Karpas-422 (cell line): ENCODE measurements around the gene BMP15. TPM values are rescaled to one million over a fixed set of nuclear protein-coding genes. Genes with fewer than 3 reads are reported as not detected.
A peak's percentile ranks its signal among the peaks of the same experiment; 100 is the strongest.

Source experiments
- DNase-seq: peaks from one replicate; pipeline ENCODE4 v3.0.0-alpha.2; 2015
- H2AFZ ChIP-seq: fragments of 200-600 bp; sonication (generic); 2 replicates; pipeline ENCODE4 v1.6.1; 2014; ENCODE audit warnings: antibody characterized with exemption, low read length, mixed read lengths
- H3K27ac ChIP-seq: fragments of 200-600 bp; sonication (generic); 2 replicates; pipeline ENCODE4 v1.5.1; 2014; ENCODE audit warnings: mild to moderate bottlenecking, low read length, moderate library complexity
- H3K27me3 ChIP-seq: fragments of 200-600 bp; sonication (generic); 2 replicates; pipeline ENCODE4 v1.6.1; 2014; ENCODE audit warnings: low read length, mixed read lengths
- H3K36me3 ChIP-seq: fragments of 200-600 bp; sonication (generic); 2 replicates; pipeline ENCODE4 v1.6.1; 2014; ENCODE audit warnings: low read length, mixed read lengths; ENCODE audit not compliant: insufficient read depth
- H3K4me1 ChIP-seq: fragments of 200-600 bp; sonication (generic); 2 replicates; pipeline ENCODE4 v1.6.1; 2014; ENCODE audit warnings: mild to moderate bottlenecking, low read length, mixed read lengths
- H3K4me2 ChIP-seq: fragments of 200-600 bp; sonication (generic); 2 replicates; pipeline ENCODE4 v1.6.1; 2014; ENCODE audit warnings: low read length, low read depth, mild to moderate bottlenecking; ENCODE audit not compliant: poor library complexity, severe bottlenecking
- H3K4me3 ChIP-seq: fragments of 200-600 bp; sonication (generic); 2 replicates; pipeline ENCODE4 v1.5.1; 2014; ENCODE audit warnings: mild to moderate bottlenecking, antibody characterized with exemption, low read length, mixed read lengths
- H3K79me2 ChIP-seq: fragments of 200-600 bp; sonication (generic); 2 replicates; pipeline ENCODE4 v1.6.1; 2014; ENCODE audit warnings: mild to moderate bottlenecking, low read length, mixed read lengths
- H3K9ac ChIP-seq: fragments of 200-600 bp; sonication (generic); 2 replicates; pipeline ENCODE4 v1.6.0; 2014; ENCODE audit warnings: low read length
- H3K9me2 ChIP-seq: fragments of 200-600 bp; sonication (generic), shearing (Covaris generic); replicated peaks from 2 replicates; pipeline ENCODE4 v1.6.0; 2014; ENCODE audit warnings: mild to moderate bottlenecking, low read length, moderate library complexity; ENCODE audit not compliant: insufficient read depth
- H3K9me3 ChIP-seq: fragments of 300-700, 200-600 bp; sonication (generic); 2 replicates; pipeline ENCODE4 v1.6.1; 2014; ENCODE audit warnings: low read length, mixed read lengths
- H4K20me1 ChIP-seq: fragments of 200-600 bp; sonication (generic); 2 replicates; pipeline ENCODE4 v1.6.1; 2014; ENCODE audit warnings: mild to moderate bottlenecking, antibody characterized with exemption, low read length, low read depth; ENCODE audit not compliant: insufficient read depth
- total RNA-seq: library from RNA; depleted of rRNA; stranded (reverse); fragments of >200 nt; shearing (Covaris generic); gene quantifications from 2 replicates; pipeline ENCODE4 v1.2.3, GENCODE V29; 2014; ENCODE audit warnings: low replicate concordance; rRNA removed

Gene BMP15
- total RNA-seq, 1 experiment from 2014 or later = not detected

DNA sequence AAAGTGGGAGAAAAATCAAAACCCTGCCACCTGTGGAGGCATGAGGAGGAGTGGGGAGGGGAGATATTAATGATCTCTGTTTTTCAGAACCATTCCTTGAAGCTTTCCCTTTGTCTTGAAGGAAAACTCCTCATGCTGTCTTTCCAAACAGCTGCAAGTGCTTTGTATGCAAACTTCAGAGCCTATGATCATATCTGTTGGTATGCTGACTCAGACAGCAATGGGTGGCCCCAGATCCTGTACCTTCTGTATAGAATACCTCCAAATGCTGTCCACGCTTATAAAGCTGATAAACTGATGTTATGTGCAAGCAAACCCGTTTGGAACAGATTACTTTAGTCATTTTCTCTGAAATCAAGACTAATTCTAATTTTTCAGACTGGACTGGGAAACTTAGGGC, 31.9 kb downstream of the BMP15 start:
- Histone ChIP-seq H3K27ac (no peak overlapping the region), H3K9me3 (no peaks in the 10 kb centered on the region), H3K9me2 (no peaks in the 10 kb centered on the region), H3K27me3 (no peaks in the 10 kb centered on the region), H3K36me3 (no peaks in the 10 kb centered on the region), H3K4me3 (no peak overlapping the region), H3K4me2 (no peak overlapping the region), H3K79me2 (no peaks in the 10 kb centered on the region), H4K20me1 (no peaks in the 10 kb centered on the region), H3K4me1 (no peaks in the 10 kb centered on the region), H2AFZ (no peak overlapping the region), H3K9ac (no peak overlapping the region)
- DNase-seq = no peak

DNA sequence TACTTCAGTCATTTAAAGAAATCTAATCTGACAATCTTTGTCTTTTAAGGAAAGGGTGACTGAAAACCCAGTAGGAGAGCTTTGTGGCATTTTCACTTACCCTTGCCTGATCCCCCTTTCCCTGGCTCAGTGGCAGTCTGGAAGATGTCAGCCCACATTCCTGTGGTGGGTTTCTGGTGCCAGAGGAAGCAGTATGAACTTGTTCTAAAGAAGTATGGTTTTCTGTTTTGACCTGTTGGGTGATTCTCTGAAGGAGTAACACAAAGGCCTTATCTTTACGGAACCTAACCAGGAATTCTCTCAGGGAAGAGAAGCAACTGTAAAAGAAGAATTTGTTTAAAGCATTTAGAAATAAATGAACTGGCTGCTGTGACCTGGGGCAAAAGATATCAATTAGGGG, 41.9 kb downstream of the BMP15 start:
- Histone ChIP-seq H3K4me2 (no peak overlapping the region), H3K4me1 (no peaks in the 10 kb centered on the region; the same call in 1 of the 2 replicates), H3K4me3 (no peak overlapping the region), H3K27ac (no peak overlapping the region), H3K36me3 (no peaks in the 10 kb centered on the region), H4K20me1 (no peaks in the 10 kb centered on the region), H3K27me3 (no peaks in the 10 kb centered on the region), H3K9me2 (no peaks in the 10 kb centered on the region; the same call in 1 of the 2 replicates), H2AFZ (no peak overlapping the region), H3K9ac (no peak overlapping the region), H3K9me3 (no peaks in the 10 kb centered on the region), H3K79me2 (no peaks in the 10 kb centered on the region)
- DNase-seq = no peak

DNA sequence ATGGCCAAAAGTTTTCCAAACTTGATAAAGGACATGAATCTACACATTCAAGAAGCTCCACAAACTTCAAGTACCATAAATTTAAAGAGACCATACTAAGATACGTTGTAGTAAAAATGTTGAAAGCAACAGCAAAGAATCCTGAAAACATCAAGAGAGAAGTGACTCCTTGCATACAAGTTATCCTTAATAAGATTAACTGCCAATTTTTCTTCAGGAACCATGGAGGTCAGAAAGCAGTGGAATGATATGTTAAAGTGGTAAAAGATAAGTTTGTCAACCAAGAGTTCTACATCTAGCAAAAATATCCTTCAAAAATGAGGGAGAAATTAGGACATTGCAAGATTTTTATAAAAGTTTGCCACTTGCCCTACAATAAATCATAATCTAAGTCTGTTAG, 43.3 kb downstream of the BMP15 start:
- H2AFZ ChIP-seq = no peak overlapping the region
- no peak overlapping the region for H3K4me3 ChIP-seq
- H3K27me3 ChIP-seq = no peaks in the 10 kb centered on the region
- H3K9ac ChIP-seq = no peak overlapping the region
- H3K9me2 ChIP-seq = no peaks in the 10 kb centered on the region; the same call in 1 of the 2 replicates
- no peak overlapping the region for H3K27ac ChIP-seq
- no peaks in the 10 kb centered on the region for H3K79me2 ChIP-seq
- DNase-seq = no peak
- no peaks in the 10 kb centered on the region for H3K36me3 ChIP-seq
- no peaks in the 10 kb centered on the region for H4K20me1 ChIP-seq
- no peaks in the 10 kb centered on the region; the same call in 1 of the 2 replicates for H3K4me1 ChIP-seq
- no peak overlapping the region for H3K4me2 ChIP-seq
- H3K9me3 ChIP-seq = no peaks in the 10 kb centered on the region

DNA sequence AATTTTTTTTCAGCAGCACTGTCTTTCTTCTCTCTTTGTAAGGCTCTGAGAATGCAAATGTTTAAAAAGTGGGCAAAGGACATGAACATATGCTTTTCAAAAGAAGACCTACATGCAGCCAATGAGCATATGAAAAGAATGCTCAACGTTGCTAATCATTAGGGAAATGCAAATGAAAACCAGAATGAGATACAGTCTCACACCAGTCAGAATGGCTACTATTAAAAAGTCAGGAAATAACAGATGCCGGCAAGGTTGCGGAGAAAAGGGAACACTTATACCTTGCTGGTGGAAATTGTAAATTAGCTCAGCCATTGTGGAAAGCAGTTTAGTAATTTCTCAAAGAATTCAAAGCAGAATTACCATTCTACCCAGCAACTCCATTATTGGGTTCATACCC, 51.6 kb downstream of the BMP15 start:
- Histone ChIP-seq H3K4me3 (no peak overlapping the region), H3K4me2 (peak overlapping the region; percentile 30), H3K27ac (no peak overlapping the region; the same call in 1 of the 2 replicates), H4K20me1 (no peaks in the 10 kb centered on the region), H3K9me2 (no peaks in the 10 kb centered on the region), H3K36me3 (no peaks in the 10 kb centered on the region), H3K9ac (no peak overlapping the region), H2AFZ (peak overlapping the region; percentile 34; the same call in 1 of the 2 replicates), H3K4me1 (peaks cover 50% of the 10 kb centered on the region), H3K27me3 (no peaks in the 10 kb centered on the region), H3K9me3 (no peaks in the 10 kb centered on the region), H3K79me2 (no peaks in the 10 kb centered on the region)
- peak; percentile 59 for DNase-seq

DNA sequence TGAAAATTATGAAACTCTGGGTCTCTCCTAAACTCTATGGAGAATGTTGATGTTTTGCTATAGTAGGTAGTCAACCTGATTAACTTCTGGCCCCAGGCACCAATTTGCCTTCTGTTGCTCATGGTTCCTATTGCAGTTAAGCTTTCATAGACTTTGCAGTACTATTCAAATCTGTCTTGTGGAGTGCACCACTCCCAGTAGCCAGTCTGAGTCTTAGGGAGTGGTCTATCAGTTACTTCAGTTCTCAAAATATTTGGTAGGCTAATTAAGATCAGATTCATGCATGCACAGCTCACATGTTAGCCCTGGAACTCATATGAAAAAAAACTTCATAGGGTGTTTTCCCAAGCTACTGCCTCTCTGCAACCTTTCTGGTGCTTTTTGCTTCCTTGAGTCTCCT, 53.3 kb downstream of the BMP15 start:
- no peaks in the 10 kb centered on the region for H3K36me3 ChIP-seq
- H3K27me3 ChIP-seq = no peaks in the 10 kb centered on the region
- peak; percentile 51 for DNase-seq
- H3K9me3 ChIP-seq = no peaks in the 10 kb centered on the region
- peak overlapping the region; percentile 66; the same call in 1 of the 2 replicates for H3K27ac ChIP-seq
- peak overlapping the region; percentile 46; the same call in 1 of the 2 replicates for H2AFZ ChIP-seq
- no peaks in the 10 kb centered on the region for H3K9me2 ChIP-seq
- no peak overlapping the region for H3K4me3 ChIP-seq
- no peak overlapping the region for H3K9ac ChIP-seq
- H3K4me1 ChIP-seq = peaks cover 50% of the 10 kb centered on the region
- no peak overlapping the region for H3K4me2 ChIP-seq
- H4K20me1 ChIP-seq = no peaks in the 10 kb centered on the region
- H3K79me2 ChIP-seq = no peaks in the 10 kb centered on the region

Other genes with a start within 250 kb of the BMP15 start
- not detected in 2 replicates for gene SHROOM4, start 96.5 kb upstream of the BMP15 start, total RNA-seq